DND-41 (cell line): Measurements from ENCODE around the gene FTL.

Source experiments
- ATAC-seq: fragments of 200-7000 bp; cut with Tn5 transposase; 3 replicates; pipeline ENCODE4 v1.9.1; 2021; ENCODE audit warnings: low read depth; ENCODE audit not compliant: insufficient read depth
- DNase-seq: peaks from one replicate; pipeline ENCODE4 v3.0.0-alpha.2; 2020
- H2AFZ ChIP-seq: 2 replicates; pipeline ENCODE4 v1.6.0; 2012; ENCODE audit warnings: low read depth, low read length
- H3K27ac ChIP-seq: 2 replicates; pipeline ENCODE4 v1.5.1; 2012; ENCODE audit warnings: low read length, inconsistent platforms
- H3K27me3 ChIP-seq: fragments of 200-600 bp; sonication (generic); 2 replicates; pipeline ENCODE4 v1.6.0; 2012; ENCODE audit warnings: low read length, mild to moderate bottlenecking, inconsistent platforms; ENCODE audit not compliant: insufficient read depth, poor library complexity
- H3K36me3 ChIP-seq: 2 replicates; pipeline ENCODE4 v1.5.1; 2012; ENCODE audit warnings: low read length, inconsistent platforms; ENCODE audit not compliant: insufficient read depth
- H3K4me1 ChIP-seq: 2 replicates; pipeline ENCODE4 v1.5.1; 2012; ENCODE audit warnings: mild to moderate bottlenecking, low read length; ENCODE audit not compliant: insufficient read depth
- H3K4me2 ChIP-seq: 2 replicates; pipeline ENCODE4 v1.6.0; 2012; ENCODE audit warnings: mild to moderate bottlenecking, moderate library complexity, low read length, inconsistent platforms; ENCODE audit not compliant: insufficient read depth
- H3K4me3 ChIP-seq, 2 experiments: fragments of 200-600 bp in 1 of 2; shearing (Covaris generic) in 1 of 2; 2 replicates each; pipeline ENCODE4 v1.5.1; 2012 to 2016; ENCODE audit warnings: inconsistent platforms in 2 of 2, low read length in 2 of 2, mild to moderate bottlenecking in 2 of 2, low read depth in 1 of 2, moderate library complexity in 1 of 2
- H3K79me2 ChIP-seq: 2 replicates; pipeline ENCODE4 v1.6.0; 2012; ENCODE audit warnings: low read length, inconsistent platforms; ENCODE audit not compliant: insufficient read depth
- H3K9ac ChIP-seq: 2 replicates; pipeline ENCODE4 v1.6.0; 2012; ENCODE audit warnings: low read depth, mild to moderate bottlenecking, inconsistent platforms, low read length, moderate library complexity
- H3K9me3 ChIP-seq: 2 replicates; pipeline ENCODE4 v1.5.1; 2012; ENCODE audit warnings: low read length, moderate library complexity, mild to moderate bottlenecking, inconsistent platforms; ENCODE audit not compliant: insufficient read depth, severe bottlenecking
- H4K20me1 ChIP-seq: 2 replicates; pipeline ENCODE4 v1.6.0; 2012; ENCODE audit warnings: low read length; ENCODE audit not compliant: insufficient read depth
- EZH2 ChIP-seq: IDR thresholded peaks from 3 replicates; pipeline ENCODE4 v1.6.1; 2012; ENCODE audit warnings: borderline replicate concordance, low read depth, mild to moderate bottlenecking, moderate library complexity, low read length, inconsistent platforms; ENCODE audit not compliant: severe bottlenecking
- TF ChIP-seq, protein P1 (sequence below): IDR thresholded peaks from 2 replicates; pipeline ENCODE4 v1.5.1; 2012; ENCODE audit warnings: borderline replicate concordance, low read length, moderate library complexity, mild to moderate bottlenecking; ENCODE audit not compliant: poor library complexity, severe bottlenecking; ENCODE audit errors: extremely low read depth

The FTL gene

DNA sequence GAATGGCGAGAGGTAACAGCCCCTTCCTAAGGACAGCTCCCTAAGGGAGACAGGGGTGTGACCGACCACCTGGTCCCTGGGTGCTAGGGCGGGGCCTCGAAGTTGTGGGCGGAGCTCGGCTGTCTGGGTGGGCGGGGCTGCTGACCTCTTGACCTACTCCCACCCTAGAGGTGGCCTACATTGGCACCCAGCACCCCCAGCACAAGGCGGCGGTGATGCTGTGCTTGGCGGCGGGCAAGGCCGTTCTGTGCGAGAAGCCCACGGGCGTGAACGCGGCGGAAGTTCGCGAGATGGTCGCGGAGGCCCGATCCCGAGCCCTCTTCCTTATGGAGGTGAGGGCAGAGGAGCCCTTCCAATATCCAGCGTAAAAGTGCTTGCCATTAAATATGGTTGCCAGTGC lies 29.2 kb upstream of the FTL start:
- H2AFZ ChIP-seq = no peak overlapping the region
- peaks cover 8% of the 10 kb centered on the region for H3K4me1 ChIP-seq
- TF ChIP-seq, protein P1, sequence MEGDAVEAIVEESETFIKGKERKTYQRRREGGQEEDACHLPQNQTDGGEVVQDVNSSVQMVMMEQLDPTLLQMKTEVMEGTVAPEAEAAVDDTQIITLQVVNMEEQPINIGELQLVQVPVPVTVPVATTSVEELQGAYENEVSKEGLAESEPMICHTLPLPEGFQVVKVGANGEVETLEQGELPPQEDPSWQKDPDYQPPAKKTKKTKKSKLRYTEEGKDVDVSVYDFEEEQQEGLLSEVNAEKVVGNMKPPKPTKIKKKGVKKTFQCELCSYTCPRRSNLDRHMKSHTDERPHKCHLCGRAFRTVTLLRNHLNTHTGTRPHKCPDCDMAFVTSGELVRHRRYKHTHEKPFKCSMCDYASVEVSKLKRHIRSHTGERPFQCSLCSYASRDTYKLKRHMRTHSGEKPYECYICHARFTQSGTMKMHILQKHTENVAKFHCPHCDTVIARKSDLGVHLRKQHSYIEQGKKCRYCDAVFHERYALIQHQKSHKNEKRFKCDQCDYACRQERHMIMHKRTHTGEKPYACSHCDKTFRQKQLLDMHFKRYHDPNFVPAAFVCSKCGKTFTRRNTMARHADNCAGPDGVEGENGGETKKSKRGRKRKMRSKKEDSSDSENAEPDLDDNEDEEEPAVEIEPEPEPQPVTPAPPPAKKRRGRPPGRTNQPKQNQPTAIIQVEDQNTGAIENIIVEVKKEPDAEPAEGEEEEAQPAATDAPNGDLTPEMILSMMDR = no peak
- H4K20me1 ChIP-seq = no peaks in the 10 kb centered on the region
- no peak for DNase-seq
- H3K4me3 ChIP-seq = no peak overlapping the region
- ATAC-seq = no peak
- no peaks in the 10 kb centered on the region for H3K79me2 ChIP-seq
- no peak overlapping the region for H3K9ac ChIP-seq
- H3K27me3 ChIP-seq = peaks cover 17% of the 10 kb centered on the region
- no peaks in the 10 kb centered on the region for H3K9me3 ChIP-seq
- no peak overlapping the region for H3K4me2 ChIP-seq
- H3K36me3 ChIP-seq = no peaks in the 10 kb centered on the region
- H3K27ac ChIP-seq = no peak overlapping the region

DNA sequence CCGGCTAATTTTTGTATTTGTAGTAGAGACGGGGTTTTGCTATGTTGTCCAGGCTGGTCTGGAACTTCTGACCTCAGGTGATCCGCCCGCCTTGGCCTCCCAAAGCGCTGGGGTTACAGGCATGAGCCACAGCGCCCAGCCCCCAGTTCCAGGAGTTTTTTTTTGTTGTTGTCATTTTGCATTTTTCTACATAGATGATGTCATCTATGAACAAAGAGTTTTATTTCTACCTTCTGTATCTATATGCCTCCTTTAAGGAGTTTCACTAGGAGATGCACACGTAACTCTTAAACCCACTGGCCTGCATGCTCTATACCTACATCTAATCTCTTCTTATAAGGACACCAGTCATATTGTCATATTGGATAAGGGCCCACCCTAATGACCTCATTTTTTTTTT lies 26.9 kb upstream of the FTL start:
- DNase-seq = no peak
- Histone ChIP-seq H3K79me2 (no peaks in the 10 kb centered on the region), H4K20me1 (no peaks in the 10 kb centered on the region), H3K4me3 (no peak overlapping the region), H3K4me1 (peaks cover 6% of the 10 kb centered on the region), H3K4me2 (no peak overlapping the region), H3K9me3 (no peaks in the 10 kb centered on the region), H3K9ac (no peak overlapping the region), H2AFZ (no peak overlapping the region), H3K36me3 (no peaks in the 10 kb centered on the region), H3K27ac (no peak overlapping the region), H3K27me3 (peaks cover 11% of the 10 kb centered on the region)
- TF ChIP-seq EZH2 = no peak
- TF ChIP-seq, protein P1 = no peak
- ATAC-seq = no peak

GRCh38 chr19:48940902-48941301 lies 24.2 kb upstream of the FTL start:
- H2AFZ ChIP-seq = no peak overlapping the region
- H3K27ac ChIP-seq = no peak overlapping the region
- no peaks in the 10 kb centered on the region for H3K36me3 ChIP-seq
- ATAC-seq (no peak), DNase-seq (no peak)
- no peak overlapping the region for H3K9ac ChIP-seq
- H3K9me3 ChIP-seq = no peaks in the 10 kb centered on the region
- H3K4me3 ChIP-seq = no peak overlapping the region
- no peaks in the 10 kb centered on the region for H3K27me3 ChIP-seq
- H3K79me2 ChIP-seq = no peaks in the 10 kb centered on the region
- no peak overlapping the region for H3K4me2 ChIP-seq
- TF ChIP-seq EZH2 = no peak
- H4K20me1 ChIP-seq = no peaks in the 10 kb centered on the region
- H3K4me1 ChIP-seq = no peaks in the 10 kb centered on the region

DNA sequence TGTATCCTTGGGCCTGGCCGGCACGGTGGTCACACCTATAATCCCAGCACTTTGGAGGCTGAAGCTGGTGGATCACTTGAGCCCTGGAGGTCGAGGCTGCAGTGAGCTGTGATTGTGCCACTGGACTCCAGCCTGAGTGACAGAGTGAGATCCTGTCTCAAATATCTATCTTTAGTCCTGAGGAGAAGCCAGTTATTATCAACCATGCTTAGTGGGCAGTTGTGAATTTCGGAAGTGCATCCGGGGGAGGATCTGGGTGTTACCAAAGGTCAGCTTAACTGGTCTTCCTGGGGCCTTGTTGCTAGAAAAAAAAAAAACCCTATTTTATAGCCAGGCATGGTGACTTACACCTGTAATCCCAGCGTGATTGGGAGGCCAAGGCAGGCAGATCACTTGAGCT lies 22.0 kb upstream of the FTL start:
- Histone ChIP-seq H3K4me3 (no peak overlapping the region), H3K4me2 (no peak overlapping the region), H3K9ac (no peak overlapping the region), H3K36me3 (no peaks in the 10 kb centered on the region), H3K9me3 (peaks cover 12% of the 10 kb centered on the region), H3K27me3 (no peaks in the 10 kb centered on the region), H3K4me1 (no peaks in the 10 kb centered on the region), H3K79me2 (no peaks in the 10 kb centered on the region), H2AFZ (no peak overlapping the region), H3K27ac (no peak overlapping the region), H4K20me1 (no peaks in the 10 kb centered on the region)
- ATAC-seq = no peak
- no peak for DNase-seq
- TF ChIP-seq EZH2 = no peak
- TF ChIP-seq, protein P1 = no peak
